T-helper 2 cell treated with Interferon-gamma antibody and Interleukin-4, amounts not matched to agents 5 μg/mL and 100 μg/mL, for 36 hours (primary cell): ENCODE data around the gene NPR1.
"Not testable (repeated sequence)": the region's sequence is repeated elsewhere in the genome, so short reads cannot be mapped to it uniquely, and the experiment has no call there.

ENCODE experiments used
- DNase-seq: peaks from one replicate; pipeline ENCODE4 v3.0.0; 2021; ENCODE audit warnings: low spot score
- H3K27ac Mint-ChIP-seq: one replicate; pipeline ENCODE4 v1.8.0; 2021; ENCODE audit warnings: mild to moderate bottlenecking, mixed read lengths
- H3K27me3 Mint-ChIP-seq: one replicate; pipeline ENCODE4 v1.8.0; 2021; ENCODE audit warnings: low read depth, mixed read lengths
- H3K36me3 Mint-ChIP-seq: one replicate; pipeline ENCODE4 v1.8.0; 2021; ENCODE audit warnings: low read depth, mixed read lengths
- H3K4me1 Mint-ChIP-seq: one replicate; pipeline ENCODE4 v1.8.0; 2021; ENCODE audit warnings: low read depth, mixed read lengths
- H3K4me3 Mint-ChIP-seq: one replicate; pipeline ENCODE4 v1.8.0; 2022; ENCODE audit warnings: mild to moderate bottlenecking, moderate library complexity, mixed read lengths
- H3K9me3 Mint-ChIP-seq: one replicate; pipeline ENCODE4 v1.8.0; 2021; ENCODE audit warnings: mixed read lengths

NPR1 gene

GRCh38 chr1:153678519-153679336 lies at the start of gene NPR1:
TSS of gene NPR1 (plus strand) at chr1:153678688. CDS start at chr1:153679109, 421 bp downstream.
- H3K4me1 Mint-ChIP-seq, result peaks cover 20% of the 10 kb centered on the region
- H3K27me3 Mint-ChIP-seq, result peaks cover 57% of the 10 kb centered on the region
- no peaks in the 10 kb centered on the region for H3K36me3 Mint-ChIP-seq
- peak within 1 kb of the TSS; percentile 68 for H3K4me3 Mint-ChIP-seq
- no peak for DNase-seq
- H3K27ac Mint-ChIP-seq, result no peak within 1 kb of the TSS
- H3K9me3 Mint-ChIP-seq, result no peaks in the 10 kb centered on the region

- Mint-ChIP-seq H3K36me3 (peaks cover under 1% of the 10 kb centered on the region), H3K9me3 (no peaks in the 10 kb centered on the region), H3K4me3 (no peak overlapping the region), H3K27me3 (no peaks in the 10 kb centered on the region), H3K27ac (no peak overlapping the region), H3K4me1 (peaks cover 18% of the 10 kb centered on the region)
- DNase-seq, result no peak
Measured at GRCh38 chr1:153629343-153629665, 49.2 kb upstream of the NPR1 start.

GRCh38 chr1:153629971-153630370 lies 48.5 kb upstream of the NPR1 start:
- Mint-ChIP-seq H3K9me3 (no peaks in the 10 kb centered on the region), H3K4me1 (peaks cover 18% of the 10 kb centered on the region), H3K4me3 (no peak overlapping the region), H3K27me3 (no peaks in the 10 kb centered on the region), H3K36me3 (peaks cover 4% of the 10 kb centered on the region), H3K27ac (no peak overlapping the region)
- DNase-seq, result no peak

GRCh38 chr1:153630384-153630783 lies 48.1 kb upstream of the NPR1 start:
- Mint-ChIP-seq H3K27me3 (no peaks in the 10 kb centered on the region), H3K27ac (no peak overlapping the region), H3K36me3 (peaks cover 5% of the 10 kb centered on the region), H3K4me3 (no peak overlapping the region), H3K9me3 (no peaks in the 10 kb centered on the region), H3K4me1 (peaks cover 19% of the 10 kb centered on the region)
- no peak for DNase-seq

- H3K27me3 Mint-ChIP-seq, result no peaks in the 10 kb centered on the region
- no peak overlapping the region for H3K4me3 Mint-ChIP-seq
- peaks cover 21% of the 10 kb centered on the region for H3K4me1 Mint-ChIP-seq
- no peak for DNase-seq
- H3K27ac Mint-ChIP-seq, result peak overlapping the region; percentile 29
- H3K9me3 Mint-ChIP-seq, result no peaks in the 10 kb centered on the region
- peaks cover 9% of the 10 kb centered on the region for H3K36me3 Mint-ChIP-seq
Measured at GRCh38 chr1:153631047-153632022, 47.2 kb upstream of the NPR1 start.

GRCh38 chr1:153633161-153633753 lies 45.2 kb upstream of the NPR1 start:
- H3K36me3 Mint-ChIP-seq, result peaks cover 24% of the 10 kb centered on the region
- peak overlapping the region; percentile 100 for H3K27ac Mint-ChIP-seq
- H3K27me3 Mint-ChIP-seq, result no peaks in the 10 kb centered on the region
- DNase-seq, result no peak
- peak overlapping the region; percentile 95 for H3K4me3 Mint-ChIP-seq
- H3K4me1 Mint-ChIP-seq, result peaks cover 28% of the 10 kb centered on the region
- H3K9me3 Mint-ChIP-seq, result no peaks in the 10 kb centered on the region

GRCh38 chr1:153633754-153634665 lies 44.5 kb upstream of the NPR1 start, which contains the start of gene CHTOP:
TSS of gene CHTOP (plus strand) at chr1:153634066. CDS start at chr1:153636589, 2,523 bp downstream.
- Mint-ChIP-seq H3K27ac (peak within 1 kb of the TSS; percentile 100), H3K9me3 (no peaks in the 10 kb centered on the region), H3K36me3 (peaks cover 30% of the 10 kb centered on the region), H3K4me1 (peaks cover 28% of the 10 kb centered on the region), H3K27me3 (no peaks in the 10 kb centered on the region), H3K4me3 (peak within 1 kb of the TSS; percentile 95)
- peak; percentile 97 for DNase-seq

GRCh38 chr1:153635872-153636271 lies 42.6 kb upstream of the NPR1 start:
- H3K4me3 Mint-ChIP-seq, result peak overlapping the region; percentile 95
- peaks cover 38% of the 10 kb centered on the region for H3K36me3 Mint-ChIP-seq
- peak overlapping the region; percentile 70 for H3K27ac Mint-ChIP-seq
- no peak for DNase-seq
- no peaks in the 10 kb centered on the region for H3K9me3 Mint-ChIP-seq
- H3K4me1 Mint-ChIP-seq, result peaks cover 27% of the 10 kb centered on the region
- H3K27me3 Mint-ChIP-seq, result no peaks in the 10 kb centered on the region

GRCh38 chr1:153636312-153636711 lies 42.2 kb upstream of the NPR1 start:
- Mint-ChIP-seq H3K27ac (no peak overlapping the region), H3K27me3 (no peaks in the 10 kb centered on the region), H3K36me3 (peaks cover 43% of the 10 kb centered on the region), H3K9me3 (no peaks in the 10 kb centered on the region), H3K4me1 (peaks cover 28% of the 10 kb centered on the region), H3K4me3 (no peak overlapping the region)
- no peak for DNase-seq

- Mint-ChIP-seq H3K4me1 (peaks cover 20% of the 10 kb centered on the region), H3K9me3 (no peaks in the 10 kb centered on the region), H3K36me3 (peaks cover 60% of the 10 kb centered on the region), H3K27me3 (no peaks in the 10 kb centered on the region), H3K27ac (no peak overlapping the region), H3K4me3 (no peak overlapping the region)
- DNase-seq, result no peak
Measured at GRCh38 chr1:153638261-153638660, 40.2 kb upstream of the NPR1 start.

GRCh38 chr1:153639280-153639679 lies 39.2 kb upstream of the NPR1 start:
- no peaks in the 10 kb centered on the region for H3K27me3 Mint-ChIP-seq
- H3K4me3 Mint-ChIP-seq, result no peak overlapping the region
- H3K27ac Mint-ChIP-seq, result no peak overlapping the region
- H3K9me3 Mint-ChIP-seq, result no peaks in the 10 kb centered on the region
- H3K4me1 Mint-ChIP-seq, result peaks cover 20% of the 10 kb centered on the region
- peaks cover 69% of the 10 kb centered on the region for H3K36me3 Mint-ChIP-seq
- DNase-seq, result no peak

- not testable (repeated sequence) for H3K27ac Mint-ChIP-seq, H3K27me3 Mint-ChIP-seq, H3K9me3 Mint-ChIP-seq, DNase-seq, H3K4me3 Mint-ChIP-seq
- Mint-ChIP-seq H3K36me3 (peaks cover 74% of the 10 kb centered on the region), H3K4me1 (peaks cover 20% of the 10 kb centered on the region)
Measured at GRCh38 chr1:153640213-153640612, 38.3 kb upstream of the NPR1 start.

GRCh38 chr1:153640861-153641260 lies 37.6 kb upstream of the NPR1 start:
- DNase-seq, result no peak
- Mint-ChIP-seq H3K4me1 (peaks cover 23% of the 10 kb centered on the region), H3K4me3 (no peak overlapping the region), H3K9me3 (no peaks in the 10 kb centered on the region), H3K36me3 (peaks cover 77% of the 10 kb centered on the region), H3K27ac (no peak overlapping the region), H3K27me3 (no peaks in the 10 kb centered on the region)
